Endothelial cell (in vitro differentiated cells): ENCODE data around the gene C1orf216. TPM values are rescaled to one million over a fixed set of nuclear protein-coding genes. Genes with fewer than 3 reads are reported as not detected.
"Not testable (repeated sequence)": the region's sequence is repeated elsewhere in the genome, so short reads cannot be mapped to it uniquely, and the experiment has no call there.

Experiments used
- DNase-seq: peaks from one replicate; pipeline ENCODE4 v3.0.0; 2021; ENCODE audit warnings: low spot score
- H3K27ac Mint-ChIP-seq: one replicate; pipeline ENCODE4 v1.8.0; 2021; ENCODE audit warnings: mixed read lengths, inconsistent platforms; ENCODE audit not compliant: unreplicated experiment
- H3K27me3 Mint-ChIP-seq: one replicate; pipeline ENCODE4 v1.8.0; 2021; ENCODE audit warnings: mild to moderate bottlenecking, moderate library complexity, mixed read lengths, inconsistent platforms; ENCODE audit not compliant: unreplicated experiment
- H3K36me3 Mint-ChIP-seq: one replicate; pipeline ENCODE4 v1.8.0; 2021; ENCODE audit warnings: mild to moderate bottlenecking, low read depth, mixed read lengths, inconsistent platforms; ENCODE audit not compliant: unreplicated experiment
- H3K4me1 Mint-ChIP-seq: one replicate; pipeline ENCODE4 v1.8.0; 2021; ENCODE audit warnings: mild to moderate bottlenecking, mixed read lengths, inconsistent platforms; ENCODE audit not compliant: unreplicated experiment
- H3K4me3 Mint-ChIP-seq: one replicate; pipeline ENCODE4 v1.8.0; 2021; ENCODE audit warnings: mild to moderate bottlenecking, mixed read lengths, inconsistent platforms; ENCODE audit not compliant: unreplicated experiment
- H3K9me3 Mint-ChIP-seq: one replicate; pipeline ENCODE4 v1.8.0; 2021; ENCODE audit warnings: mixed read lengths, inconsistent platforms; ENCODE audit not compliant: unreplicated experiment
- CTCF ChIP-seq: fragments of 200-600 bp; sonication (generic); IDR thresholded peaks from one replicate; pipeline ENCODE4 v1.5.0; 2021; ENCODE audit warnings: antibody characterized with exemption; ENCODE audit not compliant: unreplicated experiment
- total RNA-seq: library from RNA; stranded (reverse); fragmentation: NEBNext Ultra II Directional; extraction: Animal tissue kit (Norgen Biotek cat#: 25700); gene quantifications from one replicate; pipeline ENCODE4 v1.2.1, GENCODE V29; 2021; ENCODE audit not compliant: unreplicated experiment

C1orf216 gene
- total RNA-seq, 1 donor from 2014 or later: 13.5 TPM

- peaks cover 19% of the 10 kb centered on the region for H3K36me3 Mint-ChIP-seq
- H3K27ac Mint-ChIP-seq: no peak overlapping the region
- H3K27me3 Mint-ChIP-seq: peaks cover 10% of the 10 kb centered on the region
- H3K9me3 Mint-ChIP-seq: no peaks in the 10 kb centered on the region
- peaks cover 24% of the 10 kb centered on the region for H3K4me1 Mint-ChIP-seq
- H3K4me3 Mint-ChIP-seq: peak overlapping the region; percentile 48
- DNase-seq: no peak
- TF ChIP-seq CTCF: no peak
Observed at GRCh38 chr1:35714921-35715567, 3.6 kb downstream of the C1orf216 start.

- H3K4me3 Mint-ChIP-seq, H3K9me3 Mint-ChIP-seq, DNase-seq, H3K27ac Mint-ChIP-seq: not testable (repeated sequence)
- Mint-ChIP-seq H3K4me1 (peaks cover 14% of the 10 kb centered on the region), H3K27me3 (peaks cover 10% of the 10 kb centered on the region), H3K36me3 (peaks cover 11% of the 10 kb centered on the region)
Observed at GRCh38 chr1:35711098-35711497, 7.6 kb downstream of the C1orf216 start.

- TF ChIP-seq CTCF: no peak
- peaks cover 10% of the 10 kb centered on the region for H3K4me1 Mint-ChIP-seq
- peaks cover 7% of the 10 kb centered on the region for H3K27me3 Mint-ChIP-seq
- no peaks in the 10 kb centered on the region for H3K9me3 Mint-ChIP-seq
- H3K4me3 Mint-ChIP-seq: peak overlapping the region; percentile 83
- no peaks in the 10 kb centered on the region for H3K36me3 Mint-ChIP-seq
- no peak for DNase-seq
- H3K27ac Mint-ChIP-seq: no peak overlapping the region
Observed at GRCh38 chr1:35708952-35709351, 9.7 kb downstream of the C1orf216 start.

- H3K9me3 Mint-ChIP-seq: no peaks in the 10 kb centered on the region
- no peak for TF ChIP-seq CTCF
- peak overlapping the region; percentile 83 for H3K4me3 Mint-ChIP-seq
- H3K27ac Mint-ChIP-seq: no peak overlapping the region
- peaks cover 10% of the 10 kb centered on the region for H3K4me1 Mint-ChIP-seq
- no peaks in the 10 kb centered on the region for H3K36me3 Mint-ChIP-seq
- DNase-seq: no peak
- peaks cover 7% of the 10 kb centered on the region for H3K27me3 Mint-ChIP-seq
Observed at GRCh38 chr1:35708441-35708921, 10.2 kb downstream of the C1orf216 start.

- H3K36me3 Mint-ChIP-seq: no peaks in the 10 kb centered on the region
- H3K4me3 Mint-ChIP-seq: peak overlapping the region; percentile 83
- H3K27me3 Mint-ChIP-seq: peaks cover 7% of the 10 kb centered on the region
- TF ChIP-seq CTCF: no peak
- H3K9me3 Mint-ChIP-seq: no peaks in the 10 kb centered on the region
- H3K27ac Mint-ChIP-seq: no peak overlapping the region
- DNase-seq: peak; percentile 44
- H3K4me1 Mint-ChIP-seq: peaks cover 11% of the 10 kb centered on the region
Observed at GRCh38 chr1:35707601-35708440, 10.9 kb downstream of the C1orf216 start.
